GM12878 (cell line): Measurements from ENCODE around the gene MBLAC2. TPM values are rescaled to one million over a fixed set of nuclear protein-coding genes. Genes with fewer than 3 reads are reported as not detected.

Source experiments
- ATF7 ChIP-seq: fragments of 450-650 bp; IDR thresholded peaks from 2 replicates; pipeline ENCODE4 v1.6.1; 2016; ENCODE audit warnings: low read depth, mild to moderate bottlenecking
- CBFB ChIP-seq: IDR thresholded peaks from 2 replicates; pipeline ENCODE4 v1.6.1; 2016; ENCODE audit warnings: antibody characterized with exemption, low read depth
- DPF2 ChIP-seq: fragments of 450-650 bp; IDR thresholded peaks from 2 replicates; pipeline ENCODE4 v1.6.1; 2017; ENCODE audit warnings: mild to moderate bottlenecking
- EED ChIP-seq: sonication (generic); IDR thresholded peaks from 2 replicates; pipeline ENCODE4 v1.6.1; 2016; ENCODE audit warnings: antibody characterized with exemption, low read depth
- EGR1 ChIP-seq, 2 experiments: IDR thresholded peaks; 1 replicate in 1 of 2; 2 replicates in 1 of 2; pipeline ENCODE4 v1.6.1; 2011 to 2012; ENCODE audit warnings: low read depth in 2 of 2, low read length in 2 of 2, borderline replicate concordance in 1 of 2, mild to moderate bottlenecking in 1 of 2, moderate library complexity in 1 of 2
- EZH2 ChIP-seq: IDR thresholded peaks from 2 replicates; pipeline ENCODE4 v1.6.1; 2012; ENCODE audit warnings: low read depth, mild to moderate bottlenecking, control low read depth, inconsistent platforms, low read length, borderline replicate concordance; ENCODE audit not compliant: control insufficient read depth
- FOXK2 ChIP-seq: fragments of 450-650 bp; IDR thresholded peaks from 2 replicates; pipeline ENCODE4 v1.6.1; 2017; ENCODE audit warnings: mild to moderate bottlenecking, moderate library complexity
- FOXM1 ChIP-seq: IDR thresholded peaks from 2 replicates; pipeline ENCODE4 v1.6.1; 2012; ENCODE audit warnings: low read depth, mild to moderate bottlenecking, inconsistent platforms, low read length, moderate library complexity
- HDAC2 ChIP-seq: fragments of 200-600 bp; sonication (generic); IDR thresholded peaks from 2 replicates; pipeline ENCODE4 v1.6.1; 2017
- IKZF2 ChIP-seq, 2 experiments: fragments of 450-650 bp; IDR thresholded peaks; 2 replicates each; pipeline ENCODE4 v1.6.1; 2017; ENCODE audit warnings: mild to moderate bottlenecking in 2 of 2, moderate library complexity in 2 of 2
- KLF5 ChIP-seq: fragments of 450-650 bp; IDR thresholded peaks from 2 replicates; pipeline ENCODE4 v1.6.1; 2014; ENCODE audit warnings: mild to moderate bottlenecking; ENCODE audit not compliant: partially characterized antibody
- MEF2A ChIP-seq: IDR thresholded peaks from 2 replicates; pipeline ENCODE4 v1.6.1; 2011; ENCODE audit warnings: low read depth, mild to moderate bottlenecking, low read length, moderate library complexity; ENCODE audit not compliant: insufficient read depth
- MTA3 ChIP-seq: IDR thresholded peaks from 2 replicates; pipeline ENCODE4 v1.6.1; 2012; ENCODE audit warnings: low read length, inconsistent platforms, borderline replicate concordance
- NFYB ChIP-seq: IDR thresholded peaks from 2 replicates; pipeline ENCODE4 v1.6.1; 2011; ENCODE audit warnings: low read depth, mild to moderate bottlenecking, low read length, improper control_type of control experiment, moderate library complexity; ENCODE audit not compliant: insufficient read depth
- SMAD1 ChIP-seq: fragments of 450-650 bp; IDR thresholded peaks from 2 replicates; pipeline ENCODE4 v1.6.1; 2018; ENCODE audit warnings: mild to moderate bottlenecking, low read depth; ENCODE audit not compliant: partially characterized antibody
- SMARCA5 ChIP-seq: fragments of 450-650 bp; IDR thresholded peaks from 2 replicates; pipeline ENCODE4 v1.6.1; 2017; ENCODE audit warnings: mild to moderate bottlenecking
- SREBF2 ChIP-seq: IDR thresholded peaks from 2 replicates; pipeline ENCODE4 v1.6.1; 2012; ENCODE audit warnings: mild to moderate bottlenecking, low read length
- SRF ChIP-seq, 2 experiments: IDR thresholded peaks; 2 replicates each; pipeline ENCODE4 v1.6.1; 2011; ENCODE audit warnings: low read depth in 2 of 2, low read length in 2 of 2, mild to moderate bottlenecking in 1 of 2, moderate library complexity in 1 of 2
- TBL1XR1 ChIP-seq: IDR thresholded peaks from 2 replicates; pipeline ENCODE4 v1.6.1; 2012; ENCODE audit warnings: low read depth, low read length, improper control_type of control experiment
- TCF12 ChIP-seq: IDR thresholded peaks from 2 replicates; pipeline ENCODE4 v1.6.1; 2011; ENCODE audit warnings: low read depth, mild to moderate bottlenecking, low read length
- ZBTB40 ChIP-seq: fragments of 450-650 bp; IDR thresholded peaks from 2 replicates; pipeline ENCODE4 v1.6.1; 2016; ENCODE audit warnings: mild to moderate bottlenecking, moderate library complexity, borderline replicate concordance
- ZNF207 ChIP-seq: fragments of 450-650 bp; IDR thresholded peaks from 2 replicates; pipeline ENCODE4 v1.6.1; 2014; ENCODE audit warnings: antibody characterized with exemption, mild to moderate bottlenecking, borderline replicate concordance
- ZNF384 ChIP-seq: IDR thresholded peaks from 2 replicates; pipeline ENCODE4 v1.6.1; 2012; ENCODE audit warnings: low read depth, mild to moderate bottlenecking, low read length, improper control_type of control experiment, borderline replicate concordance
- ZSCAN29 ChIP-seq: fragments of 450-650 bp; IDR thresholded peaks from 2 replicates; pipeline ENCODE4 v1.6.1; 2017; ENCODE audit warnings: mild to moderate bottlenecking, moderate library complexity
- polyA plus RNA-seq, 11 experiments: library from polyadenylated mRNA; depleted of rRNA in 4 of 11; unstranded in 6 of 11; stranded (reverse) in 5 of 11; fragments of >200 nt; fragmentation: Nextera tagmentation in 4 of 11; fragmentation: Illumina TruSeq in 1 of 11; extraction: Ambion mirVana in 4 of 11; extraction: Trizol in 1 of 11; gene quantifications; 1 replicate in 1 of 11; 2 replicates in 10 of 11; pipeline versions ENCODE4 v1.2.1 to v1.2.3, GENCODE V29; 2011 to 2016; ENCODE audit warnings: inconsistent platforms in 2 of 11, missing spikeins in 2 of 11, low read depth in 1 of 11
- total RNA-seq, 4 experiments: library from RNA; depleted of rRNA in 3 of 4; stranded (reverse); fragments of >200 nt in 3 of 4; fragmentation: Illumina TruSeq in 1 of 4; extraction: Trizol in 1 of 4; gene quantifications; 2 replicates each; pipeline versions ENCODE4 v1.2.1 to v1.2.3, GENCODE V29; 2013 to 2021
- TF ChIP-seq, protein P1 (sequence below): fragments of 450-650 bp; IDR thresholded peaks from 2 replicates; pipeline ENCODE4 v1.6.1; 2017; ENCODE audit warnings: antibody characterized with exemption, mild to moderate bottlenecking, moderate library complexity

Gene MBLAC2
- total and polyA plus RNA-seq, 10 of the 15 experiments (the other 5 are each of a cell fraction or from before 2014, with no cell fraction given) = 2.0 to 10.5 (median 7.1) TPM

- TF ChIP-seq, protein P1, sequence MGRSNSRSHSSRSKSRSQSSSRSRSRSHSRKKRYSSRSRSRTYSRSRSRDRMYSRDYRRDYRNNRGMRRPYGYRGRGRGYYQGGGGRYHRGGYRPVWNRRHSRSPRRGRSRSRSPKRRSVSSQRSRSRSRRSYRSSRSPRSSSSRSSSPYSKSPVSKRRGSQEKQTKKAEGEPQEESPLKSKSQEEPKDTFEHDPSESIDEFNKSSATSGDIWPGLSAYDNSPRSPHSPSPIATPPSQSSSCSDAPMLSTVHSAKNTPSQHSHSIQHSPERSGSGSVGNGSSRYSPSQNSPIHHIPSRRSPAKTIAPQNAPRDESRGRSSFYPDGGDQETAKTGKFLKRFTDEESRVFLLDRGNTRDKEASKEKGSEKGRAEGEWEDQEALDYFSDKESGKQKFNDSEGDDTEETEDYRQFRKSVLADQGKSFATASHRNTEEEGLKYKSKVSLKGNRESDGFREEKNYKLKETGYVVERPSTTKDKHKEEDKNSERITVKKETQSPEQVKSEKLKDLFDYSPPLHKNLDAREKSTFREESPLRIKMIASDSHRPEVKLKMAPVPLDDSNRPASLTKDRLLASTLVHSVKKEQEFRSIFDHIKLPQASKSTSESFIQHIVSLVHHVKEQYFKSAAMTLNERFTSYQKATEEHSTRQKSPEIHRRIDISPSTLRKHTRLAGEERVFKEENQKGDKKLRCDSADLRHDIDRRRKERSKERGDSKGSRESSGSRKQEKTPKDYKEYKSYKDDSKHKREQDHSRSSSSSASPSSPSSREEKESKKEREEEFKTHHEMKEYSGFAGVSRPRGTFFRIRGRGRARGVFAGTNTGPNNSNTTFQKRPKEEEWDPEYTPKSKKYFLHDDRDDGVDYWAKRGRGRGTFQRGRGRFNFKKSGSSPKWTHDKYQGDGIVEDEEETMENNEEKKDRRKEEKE = no peak
- TF ChIP-seq ZSCAN29 (no peak), EGR1 (IDR thresholded peaks at IDR 0.05; ENCODE audit: borderline replicate concordance in 1 of 2, low read depth in 2 of 2, low read length in 2 of 2) (peak in 1 of 2 experiments; percentile 25; a peak in 1 of 3 replicates), FOXK2 (no peak), ATF7 (no peak; the same call in none of the 2 replicates), SMARCA5 (peak; percentile 79; the same call in 1 of the 2 replicates), SRF (IDR thresholded peaks at IDR 0.05; ENCODE audit: low read depth in 2 of 2, low read length in 2 of 2) (no peak), IKZF2 (IDR thresholded peaks at IDR 0.05) (0 out of 4 replicates have a peak, but pooled peaks have one; percentile 46 to 57), TCF12 (peak; percentile 43; the same call in 1 of the 2 replicates), ZBTB40 (peak; percentile 8; the same call in 1 of the 2 replicates), NFYB (peak; percentile 92), SREBF2 (no peak), MTA3 (no peak), SMAD1 (peak; percentile 58), MEF2A (no peak), FOXM1 (no peak), ZNF207 (no peak; the same call in 1 of the 2 replicates), CBFB (peak; percentile 89), DPF2 (no peak), EED (no peak), ZNF384 (peak; percentile 79; the same call in 1 of the 2 replicates), EZH2 (no peak), TBL1XR1 (no peak; the same call in 1 of the 2 replicates), HDAC2 (no peak), KLF5 (peak; percentile 78)
Measured at GRCh38 chr5:90409318-90410177, 65.0 kb downstream of the MBLAC2 start, which contains the start of gene CETN3 (continued).
